GM21717 (cell line): ENCODE data around the gene SLC44A4.
"Not testable (repeated sequence)": the region's sequence is repeated elsewhere in the genome, so short reads cannot be mapped to it uniquely, and the experiment has no call there.

Source experiments
- ATAC-seq: cut with Tn5 transposase; IDR thresholded peaks from one replicate; pipeline ENCODE4 v1.9.1; 2021; ENCODE audit warnings: mild to moderate bottlenecking, moderate library complexity; ENCODE audit not compliant: unreplicated experiment

SLC44A4 gene

DNA sequence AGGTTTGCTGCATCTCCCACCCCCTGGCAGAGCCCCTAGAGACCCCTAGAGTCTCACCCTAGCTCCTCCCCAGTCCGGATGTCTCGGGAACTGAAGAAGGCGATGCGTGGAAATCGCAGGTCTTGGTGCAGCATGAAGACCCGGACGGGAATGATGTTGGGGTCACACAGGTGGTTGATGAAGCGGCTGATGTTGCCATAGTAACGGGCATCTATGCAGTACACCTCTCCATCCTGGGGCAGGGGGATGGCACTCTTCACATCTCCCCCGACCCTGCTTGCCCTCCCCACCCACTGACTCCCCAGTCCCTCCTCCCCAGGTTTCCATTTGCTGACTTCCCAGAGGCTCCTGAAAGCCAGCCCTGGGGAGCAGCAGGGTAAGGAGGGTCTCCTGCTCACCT lies 1.8 kb upstream of the SLC44A4 start:
- ATAC-seq: no peak

- ATAC-seq: no peak
Measured at GRCh38 chr6:31879901-31880300, 1.1 kb upstream of the SLC44A4 start.

- ATAC-seq: no peak
Measured at GRCh38 chr6:31879143-31879542, 346 bp upstream of the SLC44A4 start.

- no peak for ATAC-seq
Measured at GRCh38 chr6:31878222-31878621, 575 bp downstream of the SLC44A4 start.

GRCh38 chr6:31877651-31878161 lies 1.1 kb downstream of the SLC44A4 start:
- ATAC-seq: no peak

GRCh38 chr6:31877125-31877650 lies 1.6 kb downstream of the SLC44A4 start:
- no peak for ATAC-seq

DNA sequence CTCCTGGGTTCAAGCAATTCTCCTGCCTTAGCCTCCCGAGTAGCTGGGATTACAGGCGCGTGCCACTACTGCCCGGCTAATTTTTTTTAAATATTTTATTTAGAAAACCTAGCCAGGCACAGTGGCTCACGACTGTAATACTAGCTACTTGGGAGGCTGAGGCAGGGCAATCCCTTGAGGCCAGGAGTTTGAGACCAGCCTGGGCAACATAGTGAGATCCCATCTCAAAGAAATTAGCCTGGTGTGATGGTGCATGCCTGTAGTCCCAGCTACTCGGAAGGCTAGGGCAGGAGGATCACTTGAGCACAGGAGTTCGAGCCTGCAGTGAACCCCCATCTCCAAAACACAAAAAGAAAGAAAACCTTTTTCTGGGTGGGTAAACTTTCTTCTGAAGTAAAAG lies 2.4 kb downstream of the SLC44A4 start:
- no peak for ATAC-seq

DNA sequence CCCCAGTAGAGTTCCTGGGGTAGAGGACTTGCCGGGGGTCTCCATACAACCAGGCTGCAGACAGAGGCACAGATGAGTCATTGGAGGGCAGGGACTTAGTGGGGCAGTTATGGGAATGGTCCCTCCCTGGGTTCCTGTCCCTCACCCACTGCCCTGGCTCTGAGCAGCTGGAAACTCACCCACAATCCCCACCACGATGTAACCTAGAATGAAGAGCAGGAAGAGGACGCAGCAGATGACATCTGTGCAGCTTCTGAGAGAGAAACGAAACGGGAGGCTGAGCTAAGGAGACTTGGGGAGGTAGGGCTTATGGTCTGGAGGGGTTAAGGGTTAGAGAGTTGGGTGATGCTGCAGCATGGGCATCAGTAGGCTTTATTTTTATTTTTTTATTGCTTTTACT lies 2.9 kb downstream of the SLC44A4 start:
- no peak for ATAC-seq

DNA sequence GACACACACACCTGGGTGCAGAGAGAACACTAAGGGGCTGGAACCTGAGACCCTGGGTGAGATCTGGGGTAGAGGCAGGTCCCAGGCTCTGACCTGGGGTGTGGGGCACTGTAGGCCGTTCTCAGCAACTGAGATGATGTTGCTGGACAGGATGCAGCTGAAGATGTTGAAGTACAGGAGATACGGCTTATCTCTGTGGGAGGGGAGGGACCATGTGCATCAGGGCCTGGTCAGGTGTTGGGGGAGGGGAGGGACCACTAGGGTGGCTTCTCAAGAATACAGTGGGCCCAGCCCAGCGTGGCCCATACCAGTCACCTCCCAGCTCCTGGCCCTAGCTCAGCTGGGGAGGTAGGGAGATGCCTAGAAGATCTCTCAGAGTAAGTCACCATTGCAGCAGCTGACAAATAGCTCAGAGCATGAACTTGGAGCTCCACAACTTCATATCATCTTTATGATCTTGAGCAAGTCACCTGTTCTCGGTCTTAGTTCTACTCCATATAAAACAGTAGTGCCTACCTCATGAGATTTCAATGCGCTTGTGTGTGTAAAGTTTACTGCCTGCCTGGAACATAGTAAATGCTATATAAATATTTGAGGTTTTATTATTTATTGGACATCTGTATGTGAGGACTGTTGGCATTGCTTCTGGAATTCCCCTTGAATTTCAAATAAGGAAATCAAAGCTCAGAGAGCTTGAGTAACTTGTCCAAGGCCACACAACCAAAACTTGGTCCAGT lies 3.8 kb downstream of the SLC44A4 start:
- no peak for ATAC-seq

DNA sequence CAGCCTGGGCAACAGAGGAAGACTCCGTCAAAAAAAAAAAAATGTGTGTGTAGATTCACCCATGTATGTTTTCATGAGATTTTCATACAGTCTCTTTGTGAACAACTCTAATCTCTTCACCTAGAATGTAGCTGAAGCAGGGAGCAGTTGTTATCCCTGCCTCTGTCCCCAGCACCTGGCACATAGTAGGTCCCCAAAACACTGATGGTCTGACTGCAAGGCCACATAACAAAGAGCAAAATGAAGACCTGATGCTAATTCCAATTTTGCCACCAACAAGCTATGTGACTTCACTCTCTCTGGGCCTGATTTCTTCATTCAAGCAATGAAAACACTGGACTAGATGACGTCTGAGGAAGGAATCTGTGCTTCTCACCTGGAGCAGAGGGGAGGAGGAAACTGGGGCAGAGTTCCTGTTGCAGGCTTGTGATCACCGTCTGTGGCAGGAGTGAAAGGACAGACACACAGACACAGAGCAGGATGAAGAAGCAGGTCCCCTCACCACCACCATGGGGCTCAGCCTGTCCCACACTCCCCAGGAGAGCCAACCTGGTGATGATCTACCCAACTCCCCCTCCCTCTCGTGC lies 4.6 kb downstream of the SLC44A4 start:
- no peak for ATAC-seq

GRCh38 chr6:31871046-31871659 lies 7.6 kb downstream of the SLC44A4 start:
- no peak for ATAC-seq

- ATAC-seq: no peak
Measured at GRCh38 chr6:31870385-31870921, 8.3 kb downstream of the SLC44A4 start.

DNA sequence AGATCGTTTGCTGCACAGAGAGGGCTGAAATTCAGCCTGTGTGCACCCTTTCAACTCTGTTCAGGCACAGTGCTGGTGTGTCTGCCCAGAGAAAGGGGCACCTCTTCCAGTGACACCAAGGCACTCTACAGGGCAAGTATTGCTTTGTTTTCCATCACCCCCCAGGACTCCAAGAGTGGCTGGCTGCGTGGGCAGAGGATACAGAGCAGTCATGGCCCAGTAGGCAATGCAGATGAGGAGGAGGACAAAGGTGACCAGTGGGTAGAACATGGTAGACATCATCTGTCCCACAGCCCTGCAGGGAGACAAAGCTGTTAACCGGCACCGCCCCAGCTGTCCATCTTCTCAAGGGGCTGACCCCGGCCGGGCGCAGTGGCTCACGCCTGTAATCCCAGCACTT lies 9.5 kb downstream of the SLC44A4 start:
- no peak for ATAC-seq

GRCh38 chr6:31868658-31868971 lies 10.2 kb downstream of the SLC44A4 start:
- ATAC-seq: not testable (repeated sequence)

DNA sequence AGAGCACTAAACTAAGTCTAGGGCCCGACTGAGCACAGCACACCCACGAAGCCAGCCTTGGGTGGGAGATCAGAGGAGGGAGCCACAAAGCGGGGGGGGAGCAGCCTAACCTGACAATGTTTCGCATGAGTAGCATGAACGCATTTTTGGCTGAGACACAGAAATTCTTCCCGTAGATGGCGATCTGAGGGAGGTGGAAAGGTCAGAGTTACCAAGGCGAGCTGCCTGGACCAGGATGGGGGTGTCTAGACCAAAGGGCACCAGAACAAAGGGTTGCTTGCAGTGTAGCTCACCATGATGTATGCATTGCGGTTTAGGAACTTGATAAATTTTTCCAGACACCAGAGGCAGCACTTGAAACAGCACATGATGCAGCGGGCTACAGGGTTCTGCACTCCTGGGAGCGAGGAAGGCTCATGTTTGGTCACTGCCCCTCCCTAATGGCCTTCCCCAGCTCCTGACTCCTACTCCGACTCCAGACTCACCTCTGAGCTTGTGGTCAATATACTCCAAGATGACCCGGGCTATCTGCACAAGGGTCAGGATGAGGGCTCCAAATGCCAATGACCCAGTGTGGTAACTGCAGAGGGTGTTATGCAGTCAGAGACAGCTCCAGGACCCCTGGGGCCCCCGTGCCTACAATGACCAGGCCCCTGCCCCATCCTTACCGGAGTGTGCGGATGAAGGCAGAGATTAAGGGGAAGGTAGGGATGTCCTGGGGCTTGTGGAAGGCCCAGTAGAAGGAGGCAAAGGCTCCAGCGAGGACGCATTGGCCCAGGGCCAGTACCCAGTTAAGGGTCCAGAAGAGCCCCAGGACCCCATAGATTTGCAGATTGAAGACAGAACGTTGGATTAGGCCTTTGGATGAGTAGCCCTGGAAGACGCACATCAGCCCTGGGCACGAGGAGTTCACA lies 13.3 kb downstream of the SLC44A4 start:
- no peak for ATAC-seq

DNA sequence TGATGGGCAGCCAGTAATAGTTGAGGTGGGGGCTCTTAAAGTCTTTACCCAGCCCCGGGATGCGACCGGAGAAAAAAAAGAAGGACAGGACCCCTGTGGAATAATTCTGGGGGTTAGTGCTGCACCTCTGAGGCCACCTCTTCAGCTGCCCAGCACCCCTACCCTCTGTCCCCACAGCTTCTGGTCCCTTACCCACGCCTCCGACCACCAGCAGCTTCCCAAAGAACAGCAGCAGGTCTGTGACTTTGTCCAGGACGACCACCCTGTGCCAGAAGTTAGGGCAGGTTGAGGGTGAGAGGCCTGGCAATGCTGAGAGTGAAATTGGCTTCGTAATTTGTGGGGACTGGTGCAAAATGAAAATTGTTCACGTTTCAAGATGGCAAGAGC lies 14.0 kb downstream of the SLC44A4 start:
- no peak for ATAC-seq

DNA sequence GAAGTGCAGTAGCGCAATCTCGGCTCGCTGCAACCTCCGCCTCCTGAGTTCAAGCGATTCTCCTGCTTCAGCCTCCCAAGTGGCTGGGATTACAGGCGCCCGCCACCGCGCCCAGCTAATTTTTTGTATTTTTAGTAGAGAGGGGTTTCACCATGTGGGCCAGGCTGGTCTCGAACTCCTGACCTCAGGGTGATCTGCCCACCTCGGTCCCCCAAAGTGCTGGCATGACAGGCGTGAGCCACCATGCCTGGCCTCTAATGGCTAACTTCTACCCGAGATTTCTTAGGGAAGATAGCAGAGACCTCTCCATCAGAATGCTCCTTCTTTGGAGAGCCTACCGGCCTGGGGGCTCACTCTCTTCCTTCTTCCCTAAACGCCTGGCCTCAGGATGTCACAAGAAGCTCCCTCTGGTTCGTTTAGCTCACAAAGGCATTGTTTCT lies 14.7 kb downstream of the SLC44A4 start:
- ATAC-seq: not testable (repeated sequence)

DNA sequence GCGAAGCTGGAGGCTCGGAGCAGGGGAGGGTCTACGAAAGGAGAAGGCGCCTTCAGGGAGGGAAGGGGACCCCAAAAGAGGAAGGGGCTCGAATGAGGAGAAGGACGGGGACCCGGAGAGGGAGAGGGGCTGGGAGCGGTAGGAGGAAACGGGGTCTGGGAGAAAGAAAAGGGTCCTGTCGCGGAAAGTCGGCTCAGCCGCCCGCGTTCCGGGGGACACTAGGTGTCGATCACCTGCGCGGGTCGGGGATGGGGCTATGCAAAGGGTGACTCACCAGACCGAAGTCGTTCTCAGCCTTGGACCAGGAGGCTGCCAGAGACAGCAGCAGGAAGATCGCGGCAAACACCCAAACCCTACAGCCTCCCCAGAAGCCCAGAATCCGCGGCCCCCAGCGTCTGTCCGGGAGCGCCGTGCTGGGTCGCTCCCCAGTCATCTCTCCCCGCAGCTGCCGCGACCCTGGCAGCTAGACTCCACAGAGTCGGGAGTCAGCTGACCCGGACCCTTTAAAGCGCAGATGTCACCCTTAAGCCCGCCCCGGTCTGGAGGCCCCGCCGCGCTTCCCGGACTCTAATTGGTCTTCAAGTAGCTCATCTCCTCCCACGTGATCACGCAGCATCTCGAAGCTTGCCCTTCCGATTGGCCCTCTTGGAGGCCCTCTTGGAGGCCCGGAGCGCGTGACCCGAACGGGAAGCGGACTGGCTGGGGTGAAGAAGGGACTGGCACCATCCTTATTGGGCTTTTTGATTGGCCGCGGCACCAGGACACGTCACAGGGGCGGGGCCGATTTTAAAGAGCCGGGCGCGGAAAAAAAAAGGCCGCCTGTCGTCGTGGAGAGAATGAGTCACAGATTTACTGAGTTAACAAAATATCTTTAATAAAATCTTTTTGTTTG lies 16.2 kb downstream of the SLC44A4 start, which contains the start of gene NEU1:
TSS of gene NEU1 (minus strand) at position 478 of the 892 bp plus-strand sequence. CDS start at position 433, 45 bp downstream.
- ATAC-seq: peak; percentile 88

- no peak for ATAC-seq
Measured at GRCh38 chr6:31861919-31862343, 16.9 kb downstream of the SLC44A4 start.
